NOMO-1 (cell line): Measurements from ENCODE around the gene PTH1R.

ENCODE experiments used
- DNase-seq, 2 experiments: peaks; one replicate each; lab custom pipeline; 2025; ENCODE audit not compliant: unreplicated experiment in 2 of 2; lab: John Stamatoyannopoulos, UW

Gene PTH1R

DNA sequence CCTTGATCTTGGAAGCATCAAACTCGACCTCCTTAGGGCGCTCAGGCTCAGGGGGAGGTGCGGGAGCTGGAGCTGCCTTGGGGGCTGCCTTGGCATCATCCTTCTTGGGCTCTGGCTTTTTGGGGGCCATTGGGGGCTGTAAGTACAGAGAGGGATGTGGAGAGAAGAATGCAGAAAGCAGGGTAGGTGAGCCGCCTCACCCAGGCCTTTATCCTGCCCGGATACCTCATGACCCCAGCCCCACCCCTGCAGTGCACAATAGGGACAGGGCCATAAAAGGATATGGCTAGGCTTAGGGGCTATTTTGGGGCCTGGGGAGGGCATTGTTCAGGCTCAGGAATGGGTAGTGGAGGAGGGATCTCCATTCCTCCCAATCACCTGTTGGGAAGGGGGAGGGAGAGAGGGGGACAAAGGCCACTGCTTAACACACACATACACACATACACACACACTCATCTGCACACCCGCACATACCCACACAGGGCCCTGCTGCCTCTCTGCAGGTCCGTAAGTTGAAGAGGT, 14.2 kb upstream of the PTH1R start, which contains the start of gene MYL3:
Gene MYL3 (minus strand): TSS at position 184 of the 522 bp plus-strand sequence. CDS start 54 bp downstream, at position 130.
- no peak for DNase-seq

DNA sequence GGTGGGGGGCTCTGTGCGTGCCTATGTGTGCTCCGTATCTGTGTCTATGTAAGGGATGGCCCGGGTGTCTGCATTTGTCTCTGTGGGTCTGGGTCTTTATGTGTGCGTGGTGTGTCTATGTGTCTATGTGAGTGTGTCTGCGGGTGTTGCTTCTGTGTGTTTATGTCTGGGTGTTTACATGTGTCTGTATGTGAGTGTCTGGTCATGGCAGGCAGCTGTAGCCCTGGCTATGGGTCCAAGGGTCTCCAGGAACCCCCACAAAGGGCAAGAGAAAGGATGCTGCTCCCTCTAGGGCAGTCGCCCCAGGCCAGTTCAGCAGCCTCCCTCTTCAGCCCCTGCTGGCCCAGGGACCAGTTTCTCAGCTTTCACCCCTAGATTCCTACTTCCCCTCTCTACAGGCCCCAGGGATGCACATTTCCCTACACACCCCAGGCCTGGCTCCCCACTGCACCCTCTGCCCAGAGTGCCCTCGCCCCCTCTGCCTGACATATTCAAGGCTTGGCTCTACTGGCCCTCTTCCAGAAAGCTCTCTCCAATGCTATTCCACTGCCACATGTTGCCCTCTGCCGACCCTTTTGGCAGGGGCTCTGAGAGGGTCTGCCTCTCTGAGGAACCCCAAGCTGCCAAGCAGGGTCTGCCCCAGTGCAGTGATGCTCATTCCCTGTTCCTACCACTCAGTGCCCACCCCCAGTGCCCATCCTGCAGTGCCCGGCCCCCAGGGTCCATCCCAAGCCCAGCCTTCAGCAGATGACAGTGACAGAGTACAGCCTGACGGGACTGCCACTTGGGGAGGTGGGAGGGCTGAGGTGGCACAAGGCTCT, 13.2 kb upstream of the PTH1R start:
- DNase-seq, result no peak

DNA sequence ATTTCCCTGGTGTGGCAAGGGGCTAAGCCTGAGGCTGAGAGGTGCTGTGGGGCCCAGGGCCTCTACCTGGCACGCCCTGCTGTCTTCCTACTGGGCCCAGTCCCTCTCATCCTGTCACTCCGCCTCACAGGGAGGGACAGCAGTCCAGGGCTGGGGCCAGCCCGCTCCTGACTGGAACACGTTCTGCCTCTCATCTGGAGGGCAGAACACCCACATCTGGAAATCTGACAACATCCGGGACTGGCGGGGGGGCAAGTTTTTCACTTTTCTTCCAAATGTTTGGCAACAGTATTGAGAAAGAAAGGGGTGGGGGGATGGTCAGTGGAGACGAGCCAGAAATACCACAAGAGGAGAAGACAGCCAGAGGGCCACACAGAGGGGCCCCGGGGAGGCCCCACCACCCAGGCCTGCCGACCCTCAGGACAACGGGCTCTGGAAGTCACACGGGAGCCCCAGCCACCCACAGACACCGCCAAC, 12.5 kb upstream of the PTH1R start:
- no peak for DNase-seq

DNA sequence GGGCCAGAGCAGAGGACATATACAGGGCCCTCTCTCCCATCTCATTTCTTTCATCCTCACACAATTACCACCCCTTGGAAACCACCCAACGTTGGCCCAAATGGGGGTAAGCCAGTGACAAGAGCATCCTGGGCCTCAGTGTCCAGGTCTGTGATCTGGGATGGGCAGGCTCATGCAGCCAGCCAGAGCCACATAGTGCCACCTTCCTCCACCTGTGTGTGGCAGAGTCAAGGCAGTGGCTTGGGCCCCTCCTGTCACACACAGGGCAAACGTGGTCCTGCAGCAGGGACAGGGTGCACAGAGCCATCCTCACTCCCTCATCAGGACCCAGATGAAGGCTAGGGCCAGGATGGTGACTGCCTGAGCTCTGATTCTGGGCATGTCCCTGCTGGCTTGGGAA, 12.0 kb upstream of the PTH1R start:
- DNase-seq, result no peak

DNA sequence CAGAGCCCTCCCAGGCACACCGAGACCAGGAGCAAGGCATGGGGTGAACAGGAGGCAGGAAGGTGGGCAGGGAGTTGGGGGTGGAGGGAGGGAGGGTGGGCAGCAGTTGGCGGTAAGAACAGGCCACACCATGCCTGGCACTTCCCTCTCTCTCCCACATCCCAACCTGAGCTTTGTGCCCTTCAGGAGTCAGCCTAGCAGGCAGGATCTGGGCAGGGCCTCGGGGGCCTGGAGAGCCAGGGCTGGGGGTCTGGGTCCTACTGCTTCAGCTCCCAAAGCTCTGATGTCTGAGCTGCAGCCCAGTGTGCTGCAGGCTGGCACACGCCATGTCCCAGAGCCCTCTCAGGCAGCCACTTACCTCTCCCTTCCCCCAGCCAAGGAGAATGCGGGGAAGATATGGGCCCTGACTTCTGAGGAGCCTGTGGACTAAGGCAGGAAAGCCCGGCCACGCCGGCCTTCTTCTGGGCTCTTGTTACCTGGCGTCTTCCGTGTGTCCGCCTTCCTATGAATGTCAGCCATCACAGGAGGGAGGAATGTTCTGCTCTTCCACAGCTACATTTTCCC, 11.4 kb upstream of the PTH1R start:
- DNase-seq, result no peak

DNA sequence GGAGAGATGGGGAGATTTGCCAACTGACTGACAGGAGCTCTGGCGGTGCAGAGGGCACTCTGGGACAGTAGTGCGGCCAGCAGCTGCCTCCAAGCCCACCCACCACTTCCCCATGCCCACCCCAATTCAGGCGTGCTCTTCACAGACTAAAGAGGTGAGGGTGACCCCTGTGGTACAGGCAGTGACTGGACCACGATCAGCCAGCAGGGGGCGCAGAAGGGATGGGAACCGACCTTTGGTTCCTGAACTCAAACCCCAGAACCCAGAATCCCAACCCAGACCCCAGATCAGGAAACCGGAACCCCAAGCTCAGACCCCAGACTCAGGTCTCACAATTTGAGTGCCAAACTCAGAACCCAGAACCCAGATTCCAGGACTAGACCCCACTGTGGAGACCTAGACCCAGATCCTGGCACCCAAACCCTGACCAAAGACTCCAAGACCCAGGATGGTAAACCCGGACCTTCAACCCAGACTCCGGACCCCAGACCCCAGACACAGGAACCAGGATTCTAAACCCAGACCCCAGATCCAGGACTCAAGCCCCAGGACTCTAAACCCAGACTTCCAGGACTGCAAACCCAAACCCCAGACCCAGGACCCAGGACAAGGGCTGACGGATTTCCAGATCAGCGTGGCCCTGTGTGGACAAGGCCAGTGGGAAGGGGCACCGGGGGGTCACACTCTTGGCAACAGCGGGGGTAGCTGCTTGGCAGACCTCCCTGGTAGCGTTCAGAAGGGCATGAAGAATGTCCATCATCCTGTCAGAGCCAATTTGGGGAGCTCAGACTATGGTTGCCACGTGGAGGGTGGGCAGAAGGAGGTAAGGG, 10.6 kb upstream of the PTH1R start:
- DNase-seq, result peak in 1 of 2 experiments; percentile 41

DNA sequence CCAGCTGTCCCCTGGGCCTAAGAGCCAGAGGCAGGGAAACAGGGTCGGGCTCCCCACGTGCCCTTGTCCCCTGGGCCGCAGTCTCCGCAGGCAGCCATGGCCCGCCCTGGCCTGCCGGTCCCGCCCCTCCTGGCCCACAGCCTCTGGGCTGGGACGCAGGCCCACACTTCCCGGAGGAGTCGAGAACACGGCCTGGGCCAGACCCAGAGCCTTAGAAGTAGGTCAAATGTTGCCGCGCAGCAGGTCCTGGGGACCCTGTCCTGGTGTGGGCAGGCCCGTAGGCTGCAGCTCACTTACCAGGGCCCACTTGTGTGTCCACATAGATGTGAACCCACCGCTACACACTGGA, 10.0 kb upstream of the PTH1R start:
- no peak for DNase-seq

DNA sequence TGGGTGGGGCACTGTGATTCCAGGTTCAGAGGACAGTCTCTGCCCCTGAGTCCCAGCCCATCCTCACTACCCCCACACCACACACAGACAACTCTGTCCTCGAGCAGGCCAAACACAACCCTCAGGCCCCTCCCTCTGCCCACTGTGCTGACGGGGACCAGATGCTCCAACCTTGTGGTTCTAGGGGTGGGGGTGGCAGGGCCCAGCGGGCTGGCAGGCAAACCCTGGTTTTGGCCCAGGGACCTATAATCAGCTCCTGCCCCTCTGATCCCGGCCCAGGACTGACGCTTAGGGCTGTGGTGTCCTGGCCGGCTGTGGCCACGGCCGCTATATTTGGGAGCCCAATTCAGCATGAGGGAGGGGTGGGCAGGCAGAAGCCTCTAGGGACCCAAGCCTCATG, 9.2 kb upstream of the PTH1R start:
- DNase-seq, result no peak

DNA sequence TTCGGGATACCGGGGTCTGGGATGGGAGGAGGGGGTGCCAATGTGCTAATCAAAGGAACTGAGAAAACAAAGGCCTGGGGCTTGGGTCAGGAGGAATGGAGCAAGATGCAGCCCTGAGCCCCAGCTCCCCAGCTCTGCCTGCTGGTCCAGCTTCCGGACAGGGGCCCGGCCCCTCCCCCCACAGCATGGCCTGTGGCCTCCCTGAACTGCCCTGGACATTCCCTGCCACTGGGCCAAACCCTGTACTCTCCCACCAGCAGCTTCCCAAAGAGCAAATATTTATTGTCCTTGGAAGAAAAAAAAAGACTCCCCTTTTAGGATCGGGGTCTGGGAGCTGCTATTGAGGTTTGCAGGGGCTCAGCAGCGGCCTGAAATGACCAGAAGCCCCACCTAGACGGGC, 8.6 kb upstream of the PTH1R start:
- DNase-seq, result no peak

DNA sequence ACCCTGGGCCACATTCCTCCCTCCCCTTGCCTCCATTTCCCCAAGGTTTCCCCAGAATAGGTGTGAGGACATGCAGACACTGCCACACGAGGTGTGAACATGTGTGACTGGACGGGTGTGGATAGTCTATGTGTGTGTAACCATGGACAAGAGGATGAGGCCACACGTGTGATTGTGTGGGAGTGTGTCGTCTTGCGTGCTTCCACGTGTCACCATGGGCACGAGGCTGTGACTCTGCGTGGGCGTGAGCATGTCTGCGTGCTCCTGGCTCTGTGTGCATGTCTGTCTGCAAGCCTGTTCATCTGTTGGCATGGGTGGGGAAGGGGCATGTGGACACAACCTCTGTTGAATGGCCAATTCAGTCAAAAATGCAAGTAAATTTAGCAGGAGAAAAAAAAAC, 8.1 kb upstream of the PTH1R start:
- DNase-seq, result no peak

DNA sequence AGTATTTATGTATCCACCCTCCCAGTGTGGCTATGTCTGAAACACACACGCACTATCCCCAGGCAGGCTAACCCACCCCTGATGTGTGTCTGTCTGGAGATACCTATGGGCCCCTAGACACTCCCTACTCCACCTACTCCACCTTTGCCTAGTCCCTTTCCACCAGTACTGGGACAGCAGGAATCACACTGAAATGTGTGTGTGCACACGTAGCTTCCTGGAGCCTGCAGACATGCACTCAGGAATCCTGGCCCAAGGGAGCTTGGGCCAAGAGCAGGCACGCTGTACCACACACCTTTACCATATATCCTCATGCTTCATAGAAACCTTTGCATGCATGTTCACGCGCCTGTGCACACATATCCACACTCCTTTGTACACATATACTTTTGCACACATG, 6.9 kb upstream of the PTH1R start:
- DNase-seq, result no peak

DNA sequence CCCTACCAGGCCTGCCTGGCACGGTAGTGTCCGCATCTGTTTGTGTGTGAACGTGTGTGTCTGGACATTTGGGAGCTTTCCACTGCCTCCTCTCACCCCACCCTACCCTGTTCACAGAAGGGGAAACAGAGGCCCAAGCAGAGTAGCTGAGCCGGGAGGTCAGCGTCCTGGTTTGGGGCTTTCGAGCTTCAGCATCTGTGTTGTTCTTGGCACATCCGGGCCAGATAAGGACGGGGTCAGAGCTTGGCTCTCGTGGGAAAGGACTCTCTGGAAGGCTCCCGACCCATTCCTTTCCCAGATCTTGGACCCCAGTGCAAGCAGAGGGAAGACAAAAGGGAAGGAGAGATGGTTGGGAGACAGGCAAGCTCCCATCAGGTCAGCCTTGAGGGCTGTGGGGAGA, 6.3 kb upstream of the PTH1R start:
- no peak for DNase-seq

DNA sequence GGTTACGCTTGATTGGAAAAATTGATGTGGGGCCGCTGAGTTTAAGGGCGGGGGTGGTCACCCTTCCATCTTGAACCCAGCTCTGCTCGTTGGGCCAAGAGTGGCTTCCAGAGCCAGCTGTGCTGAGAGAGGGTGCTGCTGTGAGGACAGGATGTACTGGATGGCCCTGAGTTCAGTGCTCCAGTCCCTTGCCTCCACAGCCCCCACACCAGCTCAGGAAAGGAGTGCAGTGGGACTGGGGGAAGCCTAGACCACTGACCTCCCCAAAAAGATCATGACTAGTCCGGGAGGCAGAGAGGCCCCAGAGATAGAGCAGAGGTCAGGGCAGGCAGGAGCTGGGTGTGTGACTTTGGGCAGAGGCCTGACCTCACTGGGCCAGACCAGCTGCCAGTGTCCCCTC, 4.0 kb upstream of the PTH1R start:
- DNase-seq, result no peak

DNA sequence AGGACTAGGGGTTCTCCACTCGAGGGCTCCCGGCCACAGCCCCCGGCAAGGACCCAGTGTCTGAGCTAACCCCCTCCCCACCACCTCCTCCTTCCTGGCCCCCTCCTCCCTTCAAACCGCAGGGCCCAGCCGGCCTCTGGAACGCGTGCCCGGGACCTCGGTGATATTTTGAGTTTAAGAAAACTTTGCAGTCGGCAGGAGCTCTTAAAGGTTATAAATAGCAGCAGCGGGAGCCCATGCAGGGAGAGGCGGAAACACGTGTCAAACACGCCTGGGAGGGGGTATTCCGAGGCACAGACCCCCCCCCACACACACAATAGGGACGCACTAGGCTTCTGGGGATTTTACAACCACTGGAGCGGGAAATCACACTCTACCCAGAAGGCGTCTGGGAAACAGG, 3.1 kb upstream of the PTH1R start:
- DNase-seq, result no peak

DNA sequence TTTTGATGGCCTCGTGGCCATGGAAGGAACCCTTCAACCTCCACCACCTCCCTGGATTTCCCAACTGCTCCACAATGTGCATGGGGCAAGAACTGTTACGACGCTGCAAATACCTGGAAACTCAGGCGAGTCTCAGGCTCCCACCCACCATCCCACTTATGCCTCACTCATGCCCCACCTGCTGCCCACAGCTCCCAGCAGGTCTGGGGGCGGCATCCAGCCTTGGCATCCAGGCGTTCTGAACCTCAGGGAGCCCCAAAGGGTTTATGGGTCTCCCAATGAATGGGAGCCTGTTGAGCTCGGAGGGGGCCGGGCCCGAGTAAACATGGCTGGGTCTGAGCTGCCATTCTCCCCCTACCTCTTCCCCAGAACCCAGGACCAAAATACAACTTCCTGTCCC, 2.0 kb upstream of the PTH1R start:
- no peak for DNase-seq

DNA sequence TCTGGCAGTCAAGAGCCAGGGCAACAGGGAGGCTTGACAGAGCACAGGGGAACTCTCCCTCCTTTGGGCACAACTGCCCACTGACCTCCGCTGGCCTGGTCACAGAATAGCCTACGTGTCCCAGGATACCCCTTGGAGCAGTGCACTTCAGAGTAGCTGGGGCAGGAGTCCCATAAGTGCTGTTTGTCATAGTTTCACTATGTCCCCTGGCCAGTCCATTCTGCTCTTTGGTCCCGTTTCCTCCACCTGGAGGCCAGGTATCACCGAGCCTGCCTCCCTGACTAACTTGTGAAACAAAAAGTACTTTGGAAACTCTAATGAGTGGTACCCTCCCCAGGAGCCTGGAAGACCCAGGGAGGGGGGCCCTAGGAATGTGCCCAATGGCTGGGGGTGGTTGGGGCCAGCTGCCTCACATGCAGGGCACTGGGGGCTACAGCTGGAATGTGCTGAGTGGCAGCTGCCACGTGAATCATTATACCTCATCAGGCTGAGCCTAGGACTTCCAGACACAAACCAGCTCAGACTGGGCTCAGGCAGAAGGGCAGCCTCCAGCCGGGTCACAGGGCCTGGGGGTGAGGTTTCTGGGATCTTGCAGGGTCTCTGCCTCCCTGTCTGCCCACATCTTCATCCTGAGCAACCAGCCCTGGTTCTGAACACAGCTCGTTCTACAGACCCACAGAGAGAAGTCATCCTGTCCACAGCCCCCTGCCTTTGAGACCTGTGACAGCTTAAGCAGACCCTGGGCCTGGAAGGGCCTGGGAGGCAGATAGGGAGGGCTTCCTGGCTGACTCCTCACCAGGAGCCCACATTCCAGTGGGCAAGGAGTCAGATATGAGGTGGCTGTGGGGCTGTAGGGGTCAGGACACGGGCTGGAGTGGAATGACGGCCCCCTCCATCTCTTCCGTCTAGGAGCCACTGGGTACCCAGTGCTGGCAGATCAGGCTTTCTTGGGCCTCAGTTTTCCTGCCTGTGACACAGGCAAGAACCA, 914 bp upstream of the PTH1R start:
- no peak for DNase-seq

DNA sequence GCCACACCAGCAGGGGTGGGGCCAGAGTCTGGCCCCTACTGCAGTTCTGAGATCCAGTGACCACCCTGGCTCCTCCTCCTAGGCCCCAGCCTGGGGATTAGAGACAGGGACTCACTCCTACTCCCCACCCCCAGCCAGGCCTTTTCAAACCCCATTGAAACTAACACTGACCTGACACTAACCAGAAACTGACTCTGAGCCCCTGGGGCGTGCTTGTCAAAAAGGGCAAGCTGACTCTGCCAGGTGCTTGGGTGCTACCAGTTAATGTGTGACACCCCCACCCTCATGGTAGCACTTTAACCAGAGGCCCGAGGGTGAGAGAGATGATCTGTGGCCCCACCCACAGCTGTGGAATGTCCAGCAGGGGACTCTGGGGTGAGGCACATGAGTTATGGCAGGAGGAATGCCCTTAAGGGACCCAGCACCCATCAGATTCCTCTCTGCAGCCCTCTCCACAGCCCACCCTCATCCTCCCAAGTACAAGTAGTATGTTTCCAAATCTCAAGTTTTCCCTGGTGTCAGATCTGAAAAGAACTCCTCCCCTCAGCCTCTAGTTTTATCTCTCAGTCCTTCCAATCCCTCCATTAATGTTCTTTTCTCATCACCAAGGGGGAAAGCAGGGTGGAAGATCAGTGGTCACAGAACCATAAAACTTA, 1.4 kb downstream of the PTH1R start:
- no peak for DNase-seq

DNA sequence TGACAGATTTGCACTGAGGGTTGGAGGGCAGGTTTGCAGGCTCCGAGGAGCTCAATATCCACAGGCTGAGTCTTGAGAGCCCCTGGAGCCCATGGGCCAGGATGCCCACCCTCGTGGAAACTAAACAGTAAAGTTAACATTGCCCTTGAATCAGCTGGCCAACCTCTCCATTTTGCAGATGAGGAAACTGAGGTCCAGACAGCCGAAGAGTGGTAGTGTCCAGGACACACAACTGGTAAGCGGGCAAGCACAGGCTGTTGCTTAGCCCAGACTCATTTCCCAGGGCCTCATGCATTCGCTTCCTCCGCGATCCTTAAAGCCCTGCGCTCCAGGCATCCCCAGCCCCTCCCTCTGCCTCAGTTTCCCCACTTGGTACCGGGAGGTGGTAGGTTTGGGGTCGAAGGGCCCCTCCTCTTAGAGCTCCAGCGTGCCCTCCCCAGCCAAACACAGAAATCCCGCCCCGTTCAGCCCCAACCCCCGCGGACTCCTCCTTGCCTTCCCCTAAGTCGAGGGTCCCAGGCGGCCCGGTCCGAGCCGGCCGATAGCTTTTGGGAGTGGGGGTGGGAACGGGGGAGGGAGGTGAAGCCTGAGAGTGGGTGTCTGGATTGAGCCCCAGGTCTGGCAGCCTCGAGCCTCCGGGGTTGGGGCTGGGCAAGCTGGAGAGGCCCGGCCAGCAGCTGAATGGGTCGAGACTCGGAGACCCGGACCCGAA, 3.5 kb downstream of the PTH1R start:
- no peak for DNase-seq
